ENCODE data around the gene DNAAF1.

DNAAF1 gene

GRCh38 chr16:84153660-84154214 lies 8.6 kb downstream of the DNAAF1 start:
- DNase-seq (ENCODE audit: low read depth, low spot score) = no peak
- no peak overlapping the region for H3K4me3 ChIP-seq (ENCODE audit: low read length)

- DNase-seq (ENCODE audit: low read depth, low spot score) = no peak
- H3K4me3 ChIP-seq (ENCODE audit: low read length) = no peak overlapping the region
Measured at GRCh38 chr16:84155226-84155625, 10.1 kb downstream of the DNAAF1 start.

- H3K4me3 ChIP-seq (ENCODE audit: low read length) = no peak overlapping the region
- no peak for DNase-seq (ENCODE audit: low read depth, low spot score)
Measured at GRCh38 chr16:84155771-84156170, 10.7 kb downstream of the DNAAF1 start.

GRCh38 chr16:84156342-84156784 lies 11.3 kb downstream of the DNAAF1 start:
- no peak for DNase-seq (ENCODE audit: low read depth, low spot score)
- no peak overlapping the region for H3K4me3 ChIP-seq (ENCODE audit: low read length)

- DNase-seq (ENCODE audit: low read depth, low spot score) = no peak
- H3K4me3 ChIP-seq (ENCODE audit: low read length) = no peak overlapping the region
Measured at GRCh38 chr16:84159007-84159406, 13.9 kb downstream of the DNAAF1 start.

- DNase-seq (ENCODE audit: low read depth, low spot score) = no peak
Measured at GRCh38 chr16:84159800-84160199, 14.7 kb downstream of the DNAAF1 start.

GRCh38 chr16:84161037-84161436 lies 15.9 kb downstream of the DNAAF1 start:
- H3K4me3 ChIP-seq (ENCODE audit: low read length) = no peak overlapping the region
- DNase-seq (ENCODE audit: low read depth, low spot score) = no peak

More at GRCh38 chr16:84159800-84160199, 14.7 kb downstream of the DNAAF1 start:
- no peak overlapping the region for H3K4me3 ChIP-seq (ENCODE audit: low read length)

GRCh38 chr16:84161801-84162200 lies 16.7 kb downstream of the DNAAF1 start:
- DNase-seq (ENCODE audit: low read depth, low spot score) = no peak
- no peak overlapping the region for H3K4me3 ChIP-seq (ENCODE audit: low read length)

GRCh38 chr16:84165746-84166145 lies 20.6 kb downstream of the DNAAF1 start:
- no peak for DNase-seq (ENCODE audit: low read depth, low spot score)
- H3K4me3 ChIP-seq (ENCODE audit: low read length) = no peak overlapping the region

- DNase-seq (ENCODE audit: low read depth, low spot score) = no peak
- H3K4me3 ChIP-seq (ENCODE audit: low read length) = no peak overlapping the region
Measured at GRCh38 chr16:84166796-84167695, 21.9 kb downstream of the DNAAF1 start.

GRCh38 chr16:84169765-84170310 lies 24.7 kb downstream of the DNAAF1 start:
- no peak for DNase-seq (ENCODE audit: low read depth, low spot score)

GRCh38 chr16:84174396-84174795 lies 29.3 kb downstream of the DNAAF1 start:
- DNase-seq (ENCODE audit: low read depth, low spot score) = no peak
- H3K4me3 ChIP-seq (ENCODE audit: low read length) = no peak overlapping the region

More at GRCh38 chr16:84169765-84170310, 24.7 kb downstream of the DNAAF1 start:
- no peak overlapping the region for H3K4me3 ChIP-seq (ENCODE audit: low read length)

GRCh38 chr16:84175350-84176081 lies 30.4 kb downstream of the DNAAF1 start:
- peak; percentile 50 for DNase-seq (ENCODE audit: low read depth, low spot score)

GRCh38 chr16:84176192-84177053 lies 31.3 kb downstream of the DNAAF1 start:
- no peak overlapping the region for H3K4me3 ChIP-seq (ENCODE audit: low read length)
- DNase-seq (ENCODE audit: low read depth, low spot score) = no peak

More at GRCh38 chr16:84175350-84176081, 30.4 kb downstream of the DNAAF1 start:
- H3K4me3 ChIP-seq (ENCODE audit: low read length) = no peak overlapping the region

GRCh38 chr16:84177741-84178073 lies 32.6 kb downstream of the DNAAF1 start:
- no peak for DNase-seq (ENCODE audit: low read depth, low spot score)

GRCh38 chr16:84178146-84178765 lies 33.1 kb downstream of the DNAAF1 start:
- DNase-seq (ENCODE audit: low read depth, low spot score) = no peak
- no peak overlapping the region for H3K4me3 ChIP-seq (ENCODE audit: low read length)

More at GRCh38 chr16:84177741-84178073, 32.6 kb downstream of the DNAAF1 start:
- no peak overlapping the region for H3K4me3 ChIP-seq (ENCODE audit: low read length)

- DNase-seq (ENCODE audit: low read depth, low spot score) = no peak
Measured at GRCh38 chr16:84178892-84179611, 33.9 kb downstream of the DNAAF1 start.

More at GRCh38 chr16:84178892-84179611, 33.9 kb downstream of the DNAAF1 start:
- no peak overlapping the region for H3K4me3 ChIP-seq (ENCODE audit: low read length)
